ENCODE data around the gene SOX8. TPM values are rescaled to one million over a fixed set of nuclear protein-coding genes. Genes with fewer than 3 reads are reported as not detected.

The SOX8 gene
- polyA plus RNA-seq, 1 donor from 2014 or later, result 3.9 TPM

GRCh38 chr16:984121-984694 is 2.6 kb downstream of the SOX8 start (continued):
- TF ChIP-seq RAD21 (conservative IDR thresholded peaks at IDR 0.05), result no peak

- no peaks in the 10 kb centered on the region for H4K20me1 ChIP-seq (ENCODE audit: insufficient read depth)
- H3F3A ChIP-seq (ENCODE audit: insufficient read depth, low read length, poor library complexity, severe bottlenecking), result no peaks in the 10 kb centered on the region
- H3K36me3 ChIP-seq (ENCODE audit: insufficient read depth, low read length), result no peaks in the 10 kb centered on the region
- no peak for TF ChIP-seq TAF1 (IDR thresholded peaks at IDR 0.05; ENCODE audit: low read depth)
- no peak for TF ChIP-seq SMC3 (conservative IDR thresholded peaks at IDR 0.05; ENCODE audit: poor library complexity)
- no peak for TF ChIP-seq EP300 (conservative IDR thresholded peaks at IDR 0.05; ENCODE audit: poor library complexity, severe bottlenecking)
- TF ChIP-seq REST (IDR thresholded peaks at IDR 0.05; ENCODE audit: borderline replicate concordance), result no peak
- TF ChIP-seq MXI1 (conservative IDR thresholded peaks at IDR 0.05; ENCODE audit: poor library complexity, severe bottlenecking), result no peak
- no peak for TF ChIP-seq RAD21 (conservative IDR thresholded peaks at IDR 0.05)
- no peak for TF ChIP-seq POLR2AphosphoS5 (IDR thresholded peaks at IDR 0.05)
- TF ChIP-seq EZH2 (IDR thresholded peaks at IDR 0.05; ENCODE audit: borderline replicate concordance, insufficient read depth, low read length, poor library complexity, severe bottlenecking), result no peak
- TF ChIP-seq, protein P1, sequence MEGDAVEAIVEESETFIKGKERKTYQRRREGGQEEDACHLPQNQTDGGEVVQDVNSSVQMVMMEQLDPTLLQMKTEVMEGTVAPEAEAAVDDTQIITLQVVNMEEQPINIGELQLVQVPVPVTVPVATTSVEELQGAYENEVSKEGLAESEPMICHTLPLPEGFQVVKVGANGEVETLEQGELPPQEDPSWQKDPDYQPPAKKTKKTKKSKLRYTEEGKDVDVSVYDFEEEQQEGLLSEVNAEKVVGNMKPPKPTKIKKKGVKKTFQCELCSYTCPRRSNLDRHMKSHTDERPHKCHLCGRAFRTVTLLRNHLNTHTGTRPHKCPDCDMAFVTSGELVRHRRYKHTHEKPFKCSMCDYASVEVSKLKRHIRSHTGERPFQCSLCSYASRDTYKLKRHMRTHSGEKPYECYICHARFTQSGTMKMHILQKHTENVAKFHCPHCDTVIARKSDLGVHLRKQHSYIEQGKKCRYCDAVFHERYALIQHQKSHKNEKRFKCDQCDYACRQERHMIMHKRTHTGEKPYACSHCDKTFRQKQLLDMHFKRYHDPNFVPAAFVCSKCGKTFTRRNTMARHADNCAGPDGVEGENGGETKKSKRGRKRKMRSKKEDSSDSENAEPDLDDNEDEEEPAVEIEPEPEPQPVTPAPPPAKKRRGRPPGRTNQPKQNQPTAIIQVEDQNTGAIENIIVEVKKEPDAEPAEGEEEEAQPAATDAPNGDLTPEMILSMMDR (IDR thresholded peaks at IDR 0.05; ENCODE audit: poor library complexity, severe bottlenecking), result no peak
- no peak overlapping the region for H3K4me2 ChIP-seq (ENCODE audit: low read length)
- H3K9ac ChIP-seq (ENCODE audit: low read length), result no peak overlapping the region
- H3K4me3 ChIP-seq (ENCODE audit: low read length), result no peak overlapping the region
- no peaks in the 10 kb centered on the region for H3K79me2 ChIP-seq (replicated peaks; ENCODE audit: insufficient read depth, low read length)
- H3K27me3 ChIP-seq (ENCODE audit: insufficient read depth, low read depth, low read length), result peaks cover 23% of the 10 kb centered on the region
- no peaks in the 10 kb centered on the region for H3K9me2 ChIP-seq (ENCODE audit: insufficient read depth, low read length)
- H2AFZ ChIP-seq (ENCODE audit: low read depth, low read length), result no peak overlapping the region
- H3K9me3 ChIP-seq (ENCODE audit: low read length), result no peaks in the 10 kb centered on the region
- no peak overlapping the region for H3K27ac ChIP-seq (ENCODE audit: low read length)
Measured at GRCh38 chr16:984736-985636, 3.4 kb downstream of the SOX8 start.

Measured in neural cell (in vitro differentiated cells).